Astrocyte (in vitro differentiated cells and primary cell): ENCODE results near the gene FHIT. TPM values are rescaled to one million over a fixed set of nuclear protein-coding genes. Genes with fewer than 3 reads are reported as not detected.

Experiments used
- DNase-seq: peaks from one replicate; pipeline ENCODE4 v3.0.0-alpha.2; 2010; ENCODE audit warnings: low read depth
- FAIRE-seq: peaks from 2 replicates; lab custom pipeline; 2011; peaks lifted over from hg19 to GRCh38; lab: Jason Lieb, UNC
- H2AFZ ChIP-seq: 2 replicates; pipeline ENCODE4 v1.6.0; 2012; ENCODE audit warnings: low read depth, low read length, inconsistent platforms
- H3K27ac ChIP-seq: 2 replicates; pipeline ENCODE4 v1.5.1; 2011; ENCODE audit warnings: low read depth, low read length, inconsistent platforms
- H3K27me3 ChIP-seq: 2 replicates; pipeline ENCODE4 v1.6.0; 2011; ENCODE audit warnings: low read length, inconsistent platforms; ENCODE audit not compliant: insufficient read depth
- H3K36me3 ChIP-seq: 2 replicates; pipeline ENCODE4 v1.5.1; 2011; ENCODE audit warnings: low read length, inconsistent platforms; ENCODE audit not compliant: insufficient read depth
- H3K4me1 ChIP-seq: 2 replicates; pipeline ENCODE4 v1.5.1; 2011; ENCODE audit warnings: low read length, inconsistent platforms; ENCODE audit not compliant: insufficient read depth
- H3K4me2 ChIP-seq: 2 replicates; pipeline ENCODE4 v1.6.0; 2012; ENCODE audit warnings: low read length, inconsistent platforms
- H3K4me3 ChIP-seq: 2 replicates; pipeline ENCODE4 v1.5.1; 2011; ENCODE audit warnings: low read depth, mild to moderate bottlenecking, low read length, inconsistent platforms; ENCODE audit not compliant: insufficient read depth
- H3K79me2 ChIP-seq: 2 replicates; pipeline ENCODE4 v1.6.0; 2012; ENCODE audit warnings: mild to moderate bottlenecking, low read length, inconsistent platforms; ENCODE audit not compliant: insufficient read depth
- H3K9ac ChIP-seq: 2 replicates; pipeline ENCODE4 v1.6.0; 2012; ENCODE audit warnings: mild to moderate bottlenecking, low read length, inconsistent platforms
- H3K9me3 ChIP-seq: 2 replicates; pipeline ENCODE4 v1.5.1; 2012; ENCODE audit warnings: low read depth, mild to moderate bottlenecking, low read length, inconsistent platforms; ENCODE audit not compliant: insufficient read depth
- H4K20me1 ChIP-seq: 2 replicates; pipeline ENCODE4 v1.6.0; 2012; ENCODE audit warnings: low read length, inconsistent platforms; ENCODE audit not compliant: insufficient read depth
- H3K27ac Mint-ChIP-seq: one replicate; pipeline ENCODE4 v1.8.0; 2021; ENCODE audit warnings: mild to moderate bottlenecking, mixed read lengths; ENCODE audit not compliant: unreplicated experiment
- H3K27me3 Mint-ChIP-seq: one replicate; pipeline ENCODE4 v1.8.0; 2021; ENCODE audit warnings: low read depth, mixed read lengths; ENCODE audit not compliant: unreplicated experiment
- H3K36me3 Mint-ChIP-seq: one replicate; pipeline ENCODE4 v1.8.0; 2021; ENCODE audit warnings: low read depth, mixed read lengths; ENCODE audit not compliant: unreplicated experiment
- H3K4me1 Mint-ChIP-seq: one replicate; pipeline ENCODE4 v1.8.0; 2021; ENCODE audit warnings: low read depth, mixed read lengths; ENCODE audit not compliant: unreplicated experiment
- H3K4me3 Mint-ChIP-seq: one replicate; pipeline ENCODE4 v1.8.0; 2021; ENCODE audit warnings: mild to moderate bottlenecking, moderate library complexity, mixed read lengths; ENCODE audit not compliant: unreplicated experiment
- H3K9me3 Mint-ChIP-seq: one replicate; pipeline ENCODE4 v1.8.0; 2021; ENCODE audit warnings: mild to moderate bottlenecking, mixed read lengths; ENCODE audit not compliant: unreplicated experiment
- CTCF ChIP-seq: IDR thresholded peaks from 2 replicates; pipeline ENCODE4 v1.5.1; 2011; ENCODE audit warnings: low read depth, mild to moderate bottlenecking, inconsistent platforms, low read length, moderate library complexity; ENCODE audit not compliant: insufficient read depth
- EZH2 ChIP-seq: IDR thresholded peaks from 2 replicates; pipeline ENCODE4 v1.6.1; 2012; ENCODE audit warnings: mild to moderate bottlenecking, low read length, inconsistent platforms; ENCODE audit not compliant: insufficient read depth
- total RNA-seq: library from RNA; stranded (reverse); gene quantifications from 2 replicates; pipeline ENCODE4 v1.2.1, GENCODE V29; 2021

FHIT gene
- total RNA-seq, 1 donor from 2014 or later = 6.7 TPM

- TF ChIP-seq CTCF = no peak
- no peak for TF ChIP-seq EZH2
- Histone ChIP-seq H3K4me2 (peak overlapping the region; percentile 47), H3K9ac (no peak overlapping the region), H4K20me1 (no peaks in the 10 kb centered on the region), H3K27me3 (no peaks in the 10 kb centered on the region), H3K4me1 (no peaks in the 10 kb centered on the region), H3K9me3 (no peaks in the 10 kb centered on the region), H2AFZ (no peak overlapping the region), H3K36me3 (no peaks in the 10 kb centered on the region), H3K79me2 (no peaks in the 10 kb centered on the region), H3K27ac (peak overlapping the region; percentile 23), H3K4me3 (no peak overlapping the region)
- Mint-ChIP-seq H3K4me1 (peaks cover 28% of the 10 kb centered on the region), H3K27me3 (no peaks in the 10 kb centered on the region), H3K36me3 (no peaks in the 10 kb centered on the region), H3K4me3 (no peak overlapping the region), H3K9me3 (no peaks in the 10 kb centered on the region), H3K27ac (no peak overlapping the region)
- DNase-seq = peak; percentile 80
- FAIRE-seq = peak; percentile 85
These were observed 315.5 kb downstream of the FHIT start for GRCh38 chr3:60935709-60936108.

DNA sequence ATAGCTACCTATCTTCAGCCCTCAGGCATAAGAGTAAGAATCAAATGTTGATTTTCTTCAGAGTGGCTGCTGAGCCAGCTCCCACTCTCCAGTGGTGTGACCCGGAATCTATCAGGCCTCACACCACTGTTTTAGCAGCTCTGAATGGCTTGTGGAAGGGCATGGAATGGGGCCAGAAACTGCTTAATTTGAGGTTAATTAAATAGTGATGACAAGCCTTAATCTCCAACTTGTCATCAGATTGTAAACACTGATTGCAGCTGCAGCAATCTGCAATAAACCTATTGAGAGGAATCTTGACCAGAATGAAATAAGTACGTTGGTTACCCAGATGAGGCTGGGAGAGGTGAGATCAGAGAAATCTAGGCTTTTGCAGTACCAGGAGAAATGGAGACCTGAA, 317.4 kb downstream of the FHIT start:
- no peak for TF ChIP-seq EZH2
- no peak for TF ChIP-seq CTCF
- Histone ChIP-seq H3K79me2 (no peaks in the 10 kb centered on the region), H3K4me3 (no peak overlapping the region), H2AFZ (no peak overlapping the region), H3K9me3 (no peaks in the 10 kb centered on the region), H3K4me1 (no peaks in the 10 kb centered on the region), H3K36me3 (no peaks in the 10 kb centered on the region), H3K4me2 (no peak overlapping the region), H3K27me3 (no peaks in the 10 kb centered on the region), H4K20me1 (no peaks in the 10 kb centered on the region), H3K9ac (no peak overlapping the region), H3K27ac (no peak overlapping the region)
- no peak overlapping the region for H3K4me3 Mint-ChIP-seq
- FAIRE-seq (no peak), DNase-seq (no peak)
- no peaks in the 10 kb centered on the region for H3K36me3 Mint-ChIP-seq
- peaks cover 28% of the 10 kb centered on the region for H3K4me1 Mint-ChIP-seq
- no peaks in the 10 kb centered on the region for H3K9me3 Mint-ChIP-seq
- no peak overlapping the region for H3K27ac Mint-ChIP-seq
- no peaks in the 10 kb centered on the region for H3K27me3 Mint-ChIP-seq

DNA sequence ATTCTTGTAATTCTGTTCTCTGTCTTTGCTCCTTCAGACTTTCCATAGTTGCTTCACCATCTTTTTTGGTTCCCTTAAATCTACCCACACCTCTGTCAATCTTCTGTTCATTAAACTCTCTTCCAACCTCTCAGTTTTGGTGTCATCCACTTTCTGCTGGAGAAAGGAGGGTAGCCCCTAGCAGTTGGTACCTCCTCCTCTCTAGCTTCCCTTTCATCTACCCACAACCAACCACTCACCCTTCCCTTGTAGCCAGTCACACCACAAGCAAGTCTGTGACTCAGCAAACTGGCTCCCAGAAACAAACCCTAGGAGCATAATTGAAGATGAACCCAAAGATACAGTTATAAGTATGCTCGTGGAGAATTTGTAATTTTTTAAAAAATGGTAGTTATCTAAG, 318.6 kb downstream of the FHIT start:
- FAIRE-seq = no peak

More for the DNA sequence above, 318.6 kb downstream of the FHIT start:
- H3K9me3 ChIP-seq = no peaks in the 10 kb centered on the region
- Mint-ChIP-seq H3K27me3 (no peaks in the 10 kb centered on the region), H3K27ac (no peak overlapping the region), H3K9me3 (no peaks in the 10 kb centered on the region), H3K4me1 (peaks cover 28% of the 10 kb centered on the region), H3K4me3 (no peak overlapping the region), H3K36me3 (no peaks in the 10 kb centered on the region)
- H3K4me1 ChIP-seq = no peaks in the 10 kb centered on the region
- no peak overlapping the region for H2AFZ ChIP-seq
- H3K27ac ChIP-seq = no peak overlapping the region
- no peaks in the 10 kb centered on the region for H3K27me3 ChIP-seq
- H4K20me1 ChIP-seq = no peaks in the 10 kb centered on the region
- no peak overlapping the region for H3K4me2 ChIP-seq
- TF ChIP-seq EZH2 (no peak), CTCF (no peak)
- DNase-seq = peak; percentile 23
- H3K9ac ChIP-seq = no peak overlapping the region
- H3K36me3 ChIP-seq = no peaks in the 10 kb centered on the region
- H3K79me2 ChIP-seq = no peaks in the 10 kb centered on the region
- no peak overlapping the region for H3K4me3 ChIP-seq
